Nephron (organoid): ENCODE data around the gene TPD52L2.

Experiments used
- H3K27ac Mint-ChIP-seq, 3 experiments: 2 replicates each; pipeline ENCODE4 v1.8.0; 2020; ENCODE audit warnings: mixed read lengths in 3 of 3, mild to moderate bottlenecking in 2 of 3, moderate library complexity in 1 of 3
- H3K27me3 Mint-ChIP-seq: 2 replicates; pipeline ENCODE4 v1.8.0; 2021; ENCODE audit warnings: low read depth, mild to moderate bottlenecking, moderate library complexity, mixed read lengths
- H3K36me3 Mint-ChIP-seq: 2 replicates; pipeline ENCODE4 v1.8.0; 2020; ENCODE audit warnings: low read depth, mixed read lengths
- H3K4me1 Mint-ChIP-seq: 2 replicates; pipeline ENCODE4 v1.8.0; 2020; ENCODE audit warnings: mixed read lengths
- H3K4me3 Mint-ChIP-seq, 3 experiments: 2 replicates each; pipeline ENCODE4 v1.8.0; 2020; ENCODE audit warnings: mild to moderate bottlenecking in 3 of 3, mixed read lengths in 3 of 3, moderate library complexity in 2 of 3
- H3K9me3 Mint-ChIP-seq: 2 replicates; pipeline ENCODE4 v1.8.0; 2020; ENCODE audit warnings: mixed read lengths
- CTCF ChIP-seq, 3 experiments: fragments of 200-600 bp; sonication (generic); IDR thresholded peaks; one replicate each; pipeline ENCODE4 v1.5.0; 2021; ENCODE audit warnings: antibody characterized with exemption in 3 of 3; ENCODE audit not compliant: unreplicated experiment in 3 of 3

The TPD52L2 gene

GRCh38 chr20:63828951-63829350, 36.1 kb upstream of the TPD52L2 start:
- H3K4me1 Mint-ChIP-seq: peaks cover 41% of the 10 kb centered on the region
- peak overlapping the region; percentile 90 to 96 (median 95) for H3K27ac Mint-ChIP-seq
- H3K36me3 Mint-ChIP-seq: peaks cover 8% of the 10 kb centered on the region
- H3K27me3 Mint-ChIP-seq: peaks cover 14% of the 10 kb centered on the region
- no peak for TF ChIP-seq CTCF (IDR thresholded peaks at IDR 0.05; ENCODE audit: unreplicated experiment in 3 of 3)
- no peaks in the 10 kb centered on the region for H3K9me3 Mint-ChIP-seq
- H3K4me3 Mint-ChIP-seq: peak overlapping the region; percentile 91 to 96 (median 95)

DNA sequence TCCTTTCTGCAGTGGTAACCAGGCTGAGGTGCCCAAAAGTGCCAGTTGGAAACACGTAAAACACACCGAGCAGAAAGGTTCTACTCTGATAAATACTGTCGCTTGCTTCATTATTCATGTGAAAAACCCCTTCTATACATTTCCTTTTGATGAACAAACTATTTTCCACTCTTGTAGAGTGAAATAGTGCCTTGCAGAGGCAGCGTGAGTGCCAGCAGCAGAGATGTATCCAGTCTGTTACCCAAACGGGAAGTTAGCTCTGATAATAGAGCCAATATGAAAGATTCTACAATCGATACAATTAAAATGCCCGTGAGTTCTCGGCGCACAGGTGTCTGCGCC, 35.5 kb upstream of the TPD52L2 start:
- Mint-ChIP-seq H3K27ac (peak overlapping the region; percentile 90 to 96 (median 95)), H3K4me1 (peaks cover 42% of the 10 kb centered on the region), H3K27me3 (peaks cover 14% of the 10 kb centered on the region), H3K36me3 (peaks cover 8% of the 10 kb centered on the region), H3K4me3 (peak overlapping the region; percentile 91 to 96 (median 95)), H3K9me3 (no peaks in the 10 kb centered on the region)
- no peak for TF ChIP-seq CTCF (IDR thresholded peaks at IDR 0.05; ENCODE audit: unreplicated experiment in 3 of 3)

- no peak for TF ChIP-seq CTCF (IDR thresholded peaks at IDR 0.05; ENCODE audit: unreplicated experiment in 3 of 3)
- peak overlapping the region; percentile 91 to 96 (median 95) for H3K4me3 Mint-ChIP-seq
- H3K27ac Mint-ChIP-seq: peak overlapping the region; percentile 90 to 96 (median 95)
- peaks cover 14% of the 10 kb centered on the region for H3K27me3 Mint-ChIP-seq
- H3K4me1 Mint-ChIP-seq: peaks cover 47% of the 10 kb centered on the region
- no peaks in the 10 kb centered on the region for H3K9me3 Mint-ChIP-seq
- H3K36me3 Mint-ChIP-seq: peaks cover 8% of the 10 kb centered on the region
These were observed 34.9 kb upstream of the TPD52L2 start for GRCh38 chr20:63829945-63830835.

GRCh38 chr20:63830841-63831588, 34.1 kb upstream of the TPD52L2 start, which contains the start of gene ZBTB46:
TSS of gene ZBTB46 (minus strand) at chr20:63831264. CDS start at chr20:63790757, 40,507 bp downstream.
- H3K4me3 Mint-ChIP-seq: peak within 1 kb of the TSS; percentile 91 to 96 (median 95)
- peaks cover 39% of the 10 kb centered on the region for H3K4me1 Mint-ChIP-seq
- peaks cover 12% of the 10 kb centered on the region for H3K27me3 Mint-ChIP-seq
- TF ChIP-seq CTCF (IDR thresholded peaks at IDR 0.05; ENCODE audit: unreplicated experiment in 3 of 3): no peak
- peak within 1 kb of the TSS; percentile 90 to 98 (median 96) for H3K27ac Mint-ChIP-seq
- peaks cover 2% of the 10 kb centered on the region for H3K36me3 Mint-ChIP-seq
- no peaks in the 10 kb centered on the region for H3K9me3 Mint-ChIP-seq

DNA sequence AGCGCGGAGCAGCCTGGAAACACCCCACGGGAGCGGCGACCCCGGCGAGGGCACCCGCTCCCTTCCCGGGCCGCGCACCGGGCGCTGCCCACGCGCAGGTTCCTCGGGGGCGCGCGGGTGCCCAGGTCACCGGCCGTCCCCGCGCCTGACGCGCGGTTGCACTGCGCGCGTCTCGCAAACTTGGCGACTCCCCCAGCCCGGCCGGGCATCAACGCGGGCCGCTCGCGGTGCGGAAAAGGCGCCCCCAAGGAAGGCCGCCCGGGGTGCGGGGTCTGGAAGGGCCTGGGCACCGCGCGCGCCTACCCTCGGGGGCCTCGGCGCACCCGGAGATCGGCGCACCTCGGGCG, 33.5 kb upstream of the TPD52L2 start:
- Mint-ChIP-seq H3K4me3 (peak overlapping the region in 1 of 3 experiments; percentile 74), H3K27ac (no peak overlapping the region), H3K27me3 (peaks cover 10% of the 10 kb centered on the region), H3K4me1 (peaks cover 37% of the 10 kb centered on the region), H3K36me3 (no peaks in the 10 kb centered on the region), H3K9me3 (no peaks in the 10 kb centered on the region)
- TF ChIP-seq CTCF (IDR thresholded peaks at IDR 0.05; ENCODE audit: unreplicated experiment in 3 of 3): no peak
